ENCODE measurements around the gene ETFDH.
"Not testable (repeated sequence)": the region's sequence is repeated elsewhere in the genome, so short reads cannot be mapped to it uniquely, and the experiment has no call there.

Gene ETFDH

DNA sequence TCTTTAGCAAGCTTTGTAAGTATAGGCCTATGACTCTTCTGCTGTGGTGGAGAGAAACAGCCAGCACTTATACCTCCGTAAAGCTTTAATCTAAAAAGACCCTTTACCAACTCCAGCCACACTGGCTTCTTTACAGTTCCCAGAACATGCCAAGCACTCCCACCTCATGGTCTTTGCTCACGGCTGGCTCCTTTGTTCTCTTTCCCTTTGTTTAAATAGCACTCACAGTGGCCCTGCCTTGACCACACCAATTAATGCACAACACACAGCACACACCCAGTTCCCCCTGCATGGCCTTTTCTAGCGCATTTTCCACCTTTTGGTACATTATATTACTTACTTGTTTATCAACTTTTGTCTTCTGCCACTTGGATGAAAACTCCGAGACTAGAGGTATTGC, 32.2 kb downstream of the ETFDH start:
- ChIA-PET CTCF (interaction anchor here (1.2 to 1.5 kb wide), 2 partner anchors 147 to 497 kb away, joined by 3 to 6 read pairs; no protein-coding TSS in a partner anchor), POLR2A (no interaction called here)
- no peak for DNase-seq (ENCODE audit: low read depth, low spot score)
- TF ChIP-seq, protein P1, sequence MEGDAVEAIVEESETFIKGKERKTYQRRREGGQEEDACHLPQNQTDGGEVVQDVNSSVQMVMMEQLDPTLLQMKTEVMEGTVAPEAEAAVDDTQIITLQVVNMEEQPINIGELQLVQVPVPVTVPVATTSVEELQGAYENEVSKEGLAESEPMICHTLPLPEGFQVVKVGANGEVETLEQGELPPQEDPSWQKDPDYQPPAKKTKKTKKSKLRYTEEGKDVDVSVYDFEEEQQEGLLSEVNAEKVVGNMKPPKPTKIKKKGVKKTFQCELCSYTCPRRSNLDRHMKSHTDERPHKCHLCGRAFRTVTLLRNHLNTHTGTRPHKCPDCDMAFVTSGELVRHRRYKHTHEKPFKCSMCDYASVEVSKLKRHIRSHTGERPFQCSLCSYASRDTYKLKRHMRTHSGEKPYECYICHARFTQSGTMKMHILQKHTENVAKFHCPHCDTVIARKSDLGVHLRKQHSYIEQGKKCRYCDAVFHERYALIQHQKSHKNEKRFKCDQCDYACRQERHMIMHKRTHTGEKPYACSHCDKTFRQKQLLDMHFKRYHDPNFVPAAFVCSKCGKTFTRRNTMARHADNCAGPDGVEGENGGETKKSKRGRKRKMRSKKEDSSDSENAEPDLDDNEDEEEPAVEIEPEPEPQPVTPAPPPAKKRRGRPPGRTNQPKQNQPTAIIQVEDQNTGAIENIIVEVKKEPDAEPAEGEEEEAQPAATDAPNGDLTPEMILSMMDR (IDR thresholded peaks at IDR 0.05; ENCODE audit: insufficient read depth, low read length, missing control alignments), result no peak
- H3K4me3 ChIP-seq (ENCODE audit: low read depth, low read length), result no peak overlapping the region

DNA sequence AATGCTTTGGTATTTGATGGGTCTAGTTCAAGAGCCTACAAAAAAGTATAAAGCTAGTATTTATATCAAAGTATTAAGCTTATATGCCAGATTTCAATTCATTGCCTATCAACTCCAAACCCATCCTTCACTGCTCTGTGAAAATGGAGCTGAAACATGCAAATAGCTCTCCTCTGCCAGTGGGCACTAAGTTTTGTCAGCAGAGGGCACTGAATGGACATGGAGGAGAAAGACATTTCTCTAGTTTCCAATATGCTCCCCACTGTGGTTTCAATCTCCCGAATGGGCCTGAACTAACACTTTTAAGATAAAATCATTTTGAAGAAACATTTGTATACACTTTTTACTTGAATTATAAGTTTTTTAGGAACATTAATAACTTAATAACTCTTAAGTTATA, 38.7 kb downstream of the ETFDH start:
- ChIA-PET CTCF (interaction anchor here (0.8 to 4.0 kb wide), 16 partner anchors 9 to 745 kb away, joined by 3 to 32 read pairs (median 4); no protein-coding TSS in a partner anchor), POLR2A (no interaction called here)
- TF ChIP-seq, protein P1 (IDR thresholded peaks at IDR 0.05; ENCODE audit: insufficient read depth, low read length, missing control alignments), result peak; percentile 39
- H3K4me3 ChIP-seq (ENCODE audit: low read depth, low read length), result no peak overlapping the region
- DNase-seq (ENCODE audit: low read depth, low spot score), result no peak

DNA sequence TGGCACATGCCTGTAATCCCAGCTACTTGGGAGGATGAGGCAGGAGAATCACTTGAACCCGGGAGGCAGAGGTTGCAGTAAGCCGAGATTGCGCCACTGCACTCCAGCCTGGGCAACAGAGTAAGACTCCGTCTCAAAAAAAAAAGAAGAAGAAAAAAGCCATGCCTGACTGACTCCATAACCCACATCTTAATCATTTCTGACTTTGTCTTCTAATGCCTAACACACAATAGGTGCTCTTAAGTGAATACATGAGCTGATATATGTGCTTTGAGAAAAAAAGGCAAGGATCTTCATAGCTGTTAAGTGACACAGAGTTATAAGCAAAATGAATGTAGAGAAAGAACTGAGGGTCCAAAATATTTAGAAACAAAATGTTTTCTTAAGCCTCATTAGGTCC, 40.5 kb downstream of the ETFDH start:
- CTCF ChIA-PET, result interaction anchor here (0.9 to 1.7 kb wide), 4 partner anchors 11 to 158 kb away, joined by 3 to 11 read pairs (median 3); no protein-coding TSS in a partner anchor
- POLR2A ChIA-PET; DNase-seq (ENCODE audit: low read depth, low spot score); H3K4me3 ChIP-seq (ENCODE audit: low read depth, low read length): not testable (repeated sequence)

DNA sequence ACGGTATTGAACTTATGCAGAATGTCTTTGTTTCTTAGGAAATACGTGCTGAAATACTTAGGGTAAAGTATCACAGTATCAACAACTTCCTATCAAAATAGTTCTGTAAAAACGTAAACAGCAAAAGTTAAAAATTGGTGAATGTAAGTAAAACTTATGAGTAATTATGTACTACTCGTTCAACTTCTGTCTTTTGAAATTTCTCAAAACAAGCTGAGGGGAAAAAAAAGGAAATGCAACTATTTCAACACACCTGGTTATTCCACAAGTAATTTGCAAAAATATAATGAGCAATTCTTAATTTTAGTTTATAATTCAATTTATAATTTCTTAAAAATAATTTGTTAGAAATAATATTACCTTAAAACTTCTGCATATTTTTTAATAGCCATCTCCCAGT, 42.8 kb downstream of the ETFDH start:
- H3K4me3 ChIP-seq (ENCODE audit: low read depth, low read length), result no peak overlapping the region
- ChIA-PET POLR2A (no interaction called here), CTCF (interaction anchor here (0.6 to 1.3 kb wide), 4 partner anchors 10 to 731 kb away, joined by 3 to 4 read pairs (median 3); no protein-coding TSS in a partner anchor)
- DNase-seq (ENCODE audit: low read depth, low spot score), result no peak
- TF ChIP-seq, protein P1 (IDR thresholded peaks at IDR 0.05; ENCODE audit: insufficient read depth, low read length, missing control alignments), result no peak

DNA sequence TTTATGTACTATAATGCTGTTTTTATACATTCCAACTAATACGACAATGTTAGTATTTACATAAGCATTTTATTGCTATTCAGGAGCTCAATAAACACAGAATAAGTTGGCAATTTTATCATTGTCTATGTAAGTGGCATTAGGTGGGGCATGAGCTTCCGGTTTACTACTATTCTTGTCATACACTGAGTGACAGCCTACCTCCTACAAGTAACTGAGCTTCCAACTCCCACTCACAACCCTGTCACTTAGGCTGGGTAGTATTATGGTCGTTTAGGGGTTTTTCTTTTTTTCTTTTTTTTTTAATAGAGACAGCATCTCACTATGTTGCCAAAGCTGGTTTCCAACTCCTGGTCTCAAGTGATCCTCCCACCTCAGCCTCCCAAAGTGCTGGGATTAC, 43.7 kb downstream of the ETFDH start:
- TF ChIP-seq, protein P1 (IDR thresholded peaks at IDR 0.05; ENCODE audit: insufficient read depth, low read length, missing control alignments), result no peak
- ChIA-PET POLR2A (no interaction called here), CTCF (interaction anchor here (1.1 to 1.3 kb wide), 3 partner anchors 9 to 487 kb away, joined by 3 read pairs; no protein-coding TSS in a partner anchor)
- DNase-seq (ENCODE audit: low read depth, low spot score), result no peak
- H3K4me3 ChIP-seq (ENCODE audit: low read depth, low read length), result no peak overlapping the region

DNA sequence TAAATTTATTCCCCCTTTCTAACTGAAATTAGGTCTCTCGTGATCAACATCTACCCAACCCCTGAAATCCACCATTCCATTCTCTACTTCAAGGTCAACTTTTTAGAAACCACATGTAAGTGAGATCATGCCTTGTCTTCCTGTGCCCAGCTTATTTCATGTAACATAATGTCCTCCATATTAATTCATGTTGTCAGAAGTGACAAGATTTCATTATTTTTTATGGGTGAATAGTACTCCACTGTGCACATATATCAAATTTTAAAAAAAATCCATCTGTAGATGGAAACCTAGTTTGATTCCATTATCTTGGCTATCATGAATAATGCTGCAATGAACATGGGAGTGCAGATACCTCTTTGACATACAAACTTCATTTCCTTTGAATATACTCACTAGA, 49.6 kb downstream of the ETFDH start:
- ChIA-PET POLR2A (no interaction called here), CTCF (interaction anchor here (0.8 to 1.2 kb wide), 2 partner anchors 12 to 130 kb away, joined by 3 read pairs; no protein-coding TSS in a partner anchor)
- DNase-seq (ENCODE audit: low read depth, low spot score), result no peak
- TF ChIP-seq, protein P1 (IDR thresholded peaks at IDR 0.05; ENCODE audit: insufficient read depth, low read length, missing control alignments), result no peak
- H3K4me3 ChIP-seq (ENCODE audit: low read depth, low read length), result no peak overlapping the region

Measured in AG04449 (cell line).